T-helper 2 cell treated with Interferon-gamma antibody and Interleukin-4, amounts not matched to agents 5 μg/mL and 100 μg/mL, for 36 hours (primary cell): ENCODE data around the gene CARD9.
A peak's percentile ranks its signal among the peaks of the same experiment; 100 is the strongest.

Source experiments
- DNase-seq: peaks from one replicate; pipeline ENCODE4 v3.0.0; 2021; ENCODE audit warnings: low spot score
- H3K27ac Mint-ChIP-seq: one replicate; pipeline ENCODE4 v1.8.0; 2021; ENCODE audit warnings: mild to moderate bottlenecking, mixed read lengths
- H3K27me3 Mint-ChIP-seq: one replicate; pipeline ENCODE4 v1.8.0; 2021; ENCODE audit warnings: low read depth, mixed read lengths
- H3K36me3 Mint-ChIP-seq: one replicate; pipeline ENCODE4 v1.8.0; 2021; ENCODE audit warnings: low read depth, mixed read lengths
- H3K4me1 Mint-ChIP-seq: one replicate; pipeline ENCODE4 v1.8.0; 2021; ENCODE audit warnings: low read depth, mixed read lengths
- H3K4me3 Mint-ChIP-seq: one replicate; pipeline ENCODE4 v1.8.0; 2022; ENCODE audit warnings: mild to moderate bottlenecking, moderate library complexity, mixed read lengths
- H3K9me3 Mint-ChIP-seq: one replicate; pipeline ENCODE4 v1.8.0; 2021; ENCODE audit warnings: mixed read lengths

Gene CARD9

DNA sequence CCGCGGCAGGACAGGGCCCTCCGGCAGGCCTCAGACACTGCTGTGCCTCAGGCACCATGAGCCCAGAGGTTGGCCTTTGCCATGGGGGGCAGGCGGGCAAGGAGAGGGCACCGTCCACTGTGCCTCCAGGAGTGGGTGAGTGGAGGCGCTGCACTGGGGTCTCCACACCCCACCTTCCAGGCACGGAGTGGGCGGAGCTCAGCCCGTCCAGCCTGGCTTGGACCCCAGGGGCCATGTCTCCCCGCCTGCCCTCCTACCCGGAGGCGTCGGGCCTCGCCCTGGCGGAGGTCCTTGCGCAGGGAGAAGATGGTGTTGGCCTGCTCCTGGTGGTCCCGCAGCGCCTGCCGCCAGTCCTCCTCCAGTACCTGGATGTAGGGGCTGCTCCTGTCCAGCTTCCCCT lies 3.4 kb downstream of the CARD9 start:
- no peaks in the 10 kb centered on the region for H3K36me3 Mint-ChIP-seq
- no peak for DNase-seq
- H3K4me3 Mint-ChIP-seq = no peak overlapping the region
- no peaks in the 10 kb centered on the region for H3K9me3 Mint-ChIP-seq
- H3K4me1 Mint-ChIP-seq = no peaks in the 10 kb centered on the region
- H3K27me3 Mint-ChIP-seq = no peaks in the 10 kb centered on the region
- no peak overlapping the region for H3K27ac Mint-ChIP-seq

DNA sequence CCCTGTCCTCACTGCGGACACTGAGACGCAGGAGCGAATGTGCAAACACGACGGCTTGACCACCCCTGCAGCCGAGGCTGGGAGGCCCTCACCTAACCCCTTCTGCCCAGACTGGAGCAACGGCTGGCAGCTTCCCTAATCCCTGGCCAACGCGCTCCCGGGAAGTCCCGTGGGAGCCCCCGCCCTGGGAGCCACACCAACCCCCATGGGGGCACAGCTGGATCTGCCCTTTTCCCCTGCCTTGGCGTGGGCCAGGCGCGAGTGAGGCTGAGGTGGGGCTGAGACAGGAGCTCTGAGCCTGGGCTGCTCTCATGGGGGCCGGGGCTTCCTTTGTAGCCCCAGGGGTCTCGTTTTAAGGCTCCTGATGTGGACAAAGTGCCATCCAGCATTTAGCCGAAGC lies 5.3 kb downstream of the CARD9 start:
- Mint-ChIP-seq H3K4me3 (no peak overlapping the region), H3K4me1 (no peaks in the 10 kb centered on the region), H3K27ac (no peak overlapping the region), H3K9me3 (no peaks in the 10 kb centered on the region), H3K27me3 (no peaks in the 10 kb centered on the region), H3K36me3 (no peaks in the 10 kb centered on the region)
- DNase-seq = no peak

DNA sequence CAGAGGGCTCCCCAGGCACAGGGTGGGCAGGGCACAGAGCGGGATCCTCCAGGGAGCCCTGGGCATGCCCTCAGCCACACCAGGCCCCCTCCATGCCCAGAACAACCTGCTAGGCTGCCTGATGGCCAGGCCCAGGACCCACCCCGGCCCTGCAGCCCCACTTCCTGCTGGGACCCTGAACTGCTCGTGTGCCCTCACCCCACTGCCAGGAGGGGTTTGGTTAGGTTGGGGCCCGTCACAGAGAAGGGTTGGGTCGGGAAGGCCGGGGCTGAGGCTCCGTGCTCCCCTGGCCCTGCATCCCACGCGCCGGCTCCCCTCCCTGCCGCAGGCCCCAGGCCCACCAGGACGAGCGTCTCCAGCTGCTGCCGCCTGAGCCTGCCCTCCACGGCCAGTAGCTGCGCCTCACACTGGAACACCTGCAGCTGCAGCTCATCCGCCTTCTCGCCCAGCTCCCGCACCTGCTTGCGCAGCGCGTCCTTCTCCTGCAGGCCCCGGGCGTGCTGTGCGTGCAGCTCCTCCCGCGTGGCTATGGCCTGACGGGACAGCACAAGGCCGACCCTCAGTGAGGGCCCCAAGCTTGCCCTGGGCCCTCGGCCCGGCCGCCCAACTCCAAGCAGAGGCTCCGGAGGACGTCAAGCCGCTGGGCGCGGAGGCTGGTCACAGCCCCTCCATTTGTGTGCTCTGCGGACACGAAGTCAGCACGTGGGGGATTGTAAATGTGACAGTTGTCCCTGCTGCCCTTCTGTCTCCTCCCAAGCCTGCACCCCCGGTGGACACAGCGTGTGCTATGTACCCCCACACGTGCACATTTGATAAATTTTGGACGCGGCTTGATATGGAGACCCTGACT lies 5.9 kb downstream of the CARD9 start:
- no peak overlapping the region for H3K4me3 Mint-ChIP-seq
- H3K36me3 Mint-ChIP-seq = no peaks in the 10 kb centered on the region

DNA sequence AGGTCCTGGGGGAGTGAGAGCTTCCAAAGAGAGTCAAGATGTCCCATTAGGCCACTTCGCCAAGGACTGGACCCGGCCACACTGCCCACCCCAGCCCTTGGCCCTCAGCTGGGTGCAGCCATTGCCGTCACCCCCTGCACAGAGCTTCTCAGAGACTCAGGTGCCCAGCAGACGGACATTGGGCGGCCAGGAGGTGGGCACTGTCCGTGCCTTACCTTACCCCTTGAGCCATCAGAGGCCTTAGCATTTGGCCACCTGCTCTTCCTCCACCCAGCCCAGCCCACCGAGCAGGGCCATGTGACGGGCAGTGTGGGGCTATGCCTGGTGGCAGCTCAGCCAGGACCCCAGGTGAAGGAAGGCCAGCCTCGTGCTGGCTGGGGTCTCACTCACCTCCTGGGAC lies 6.6 kb downstream of the CARD9 start:
- no peak for DNase-seq
- H3K9me3 Mint-ChIP-seq = no peaks in the 10 kb centered on the region
- no peak overlapping the region for H3K27ac Mint-ChIP-seq
- H3K36me3 Mint-ChIP-seq = no peaks in the 10 kb centered on the region
- no peak overlapping the region for H3K4me3 Mint-ChIP-seq
- H3K27me3 Mint-ChIP-seq = no peaks in the 10 kb centered on the region
- peaks cover 5% of the 10 kb centered on the region for H3K4me1 Mint-ChIP-seq

More for the DNA sequence above, 5.9 kb downstream of the CARD9 start:
- H3K4me1 Mint-ChIP-seq = peaks cover 4% of the 10 kb centered on the region
- H3K27me3 Mint-ChIP-seq = no peaks in the 10 kb centered on the region
- no peaks in the 10 kb centered on the region for H3K9me3 Mint-ChIP-seq
- H3K27ac Mint-ChIP-seq = no peak overlapping the region
- no peak for DNase-seq

DNA sequence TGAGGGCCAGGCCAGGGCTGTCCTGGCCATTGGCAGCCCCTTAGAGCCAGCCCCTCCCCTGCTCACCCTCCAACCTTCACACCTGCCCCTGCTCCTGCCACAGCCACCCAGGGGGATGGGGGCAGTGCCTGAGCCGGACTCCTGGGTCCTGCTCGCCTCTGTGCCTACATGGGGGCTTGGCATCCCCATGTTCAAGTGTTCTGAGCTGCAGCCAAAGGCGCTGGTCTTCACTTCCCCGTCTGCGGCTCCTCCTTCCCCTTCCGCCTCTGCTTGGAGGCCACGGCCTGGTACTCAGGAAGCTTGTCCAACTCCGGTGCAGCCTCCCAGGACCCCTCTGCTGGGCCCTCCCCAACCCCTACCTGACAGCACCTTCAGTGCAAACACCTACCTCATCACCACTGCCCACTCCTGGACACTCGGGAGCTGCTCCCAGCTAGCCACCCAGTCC lies 7.7 kb downstream of the CARD9 start:
- H3K36me3 Mint-ChIP-seq = no peaks in the 10 kb centered on the region
- no peak for DNase-seq
- peak overlapping the region; percentile 36 for H3K27ac Mint-ChIP-seq
- peaks cover 5% of the 10 kb centered on the region for H3K4me1 Mint-ChIP-seq
- no peak overlapping the region for H3K4me3 Mint-ChIP-seq
- no peaks in the 10 kb centered on the region for H3K27me3 Mint-ChIP-seq
- no peaks in the 10 kb centered on the region for H3K9me3 Mint-ChIP-seq

DNA sequence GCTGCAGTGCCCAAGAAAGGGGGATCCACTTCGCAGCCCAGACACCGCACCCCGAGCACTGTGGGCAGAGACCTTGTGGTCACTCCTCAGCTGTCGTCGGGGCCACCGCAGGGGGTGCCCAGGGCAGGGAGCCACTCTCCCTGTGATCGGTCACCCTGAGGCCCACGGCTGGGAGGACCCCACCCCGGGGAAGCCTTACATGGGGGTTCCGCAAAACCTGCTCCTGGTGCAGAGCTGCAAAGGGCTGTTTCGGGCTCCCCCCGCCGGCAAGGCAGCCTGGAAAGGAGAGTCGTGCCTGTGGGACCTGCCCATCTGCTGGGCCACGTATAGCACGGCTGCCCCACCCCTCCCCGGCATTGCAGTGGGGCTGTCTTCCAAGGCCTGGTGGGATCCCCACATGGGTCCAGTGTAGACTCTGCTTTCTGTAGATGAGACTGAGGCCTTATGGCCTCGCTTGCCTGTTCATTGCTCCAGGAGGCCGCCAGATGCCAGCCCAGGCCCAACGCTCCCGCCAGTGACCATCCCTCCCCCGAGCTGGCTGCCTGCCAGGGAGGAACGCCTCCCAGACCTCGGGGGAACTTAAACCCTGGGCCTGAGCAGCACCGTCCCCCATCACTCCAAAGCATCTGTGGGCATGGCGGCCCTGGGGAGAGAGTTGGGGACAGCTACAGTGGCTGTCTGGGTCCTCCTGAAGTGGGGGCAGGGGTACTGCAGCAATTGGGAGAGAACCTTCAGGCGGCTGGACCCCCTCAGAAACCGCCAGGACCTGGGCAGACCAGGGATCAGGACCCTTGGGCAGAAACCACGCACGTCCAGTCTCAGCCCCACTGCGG lies 8.3 kb downstream of the CARD9 start:
- Mint-ChIP-seq H3K27ac (no peak overlapping the region), H3K36me3 (no peaks in the 10 kb centered on the region), H3K9me3 (no peaks in the 10 kb centered on the region), H3K4me1 (peaks cover 5% of the 10 kb centered on the region), H3K4me3 (no peak overlapping the region), H3K27me3 (no peaks in the 10 kb centered on the region)
- DNase-seq = no peak

DNA sequence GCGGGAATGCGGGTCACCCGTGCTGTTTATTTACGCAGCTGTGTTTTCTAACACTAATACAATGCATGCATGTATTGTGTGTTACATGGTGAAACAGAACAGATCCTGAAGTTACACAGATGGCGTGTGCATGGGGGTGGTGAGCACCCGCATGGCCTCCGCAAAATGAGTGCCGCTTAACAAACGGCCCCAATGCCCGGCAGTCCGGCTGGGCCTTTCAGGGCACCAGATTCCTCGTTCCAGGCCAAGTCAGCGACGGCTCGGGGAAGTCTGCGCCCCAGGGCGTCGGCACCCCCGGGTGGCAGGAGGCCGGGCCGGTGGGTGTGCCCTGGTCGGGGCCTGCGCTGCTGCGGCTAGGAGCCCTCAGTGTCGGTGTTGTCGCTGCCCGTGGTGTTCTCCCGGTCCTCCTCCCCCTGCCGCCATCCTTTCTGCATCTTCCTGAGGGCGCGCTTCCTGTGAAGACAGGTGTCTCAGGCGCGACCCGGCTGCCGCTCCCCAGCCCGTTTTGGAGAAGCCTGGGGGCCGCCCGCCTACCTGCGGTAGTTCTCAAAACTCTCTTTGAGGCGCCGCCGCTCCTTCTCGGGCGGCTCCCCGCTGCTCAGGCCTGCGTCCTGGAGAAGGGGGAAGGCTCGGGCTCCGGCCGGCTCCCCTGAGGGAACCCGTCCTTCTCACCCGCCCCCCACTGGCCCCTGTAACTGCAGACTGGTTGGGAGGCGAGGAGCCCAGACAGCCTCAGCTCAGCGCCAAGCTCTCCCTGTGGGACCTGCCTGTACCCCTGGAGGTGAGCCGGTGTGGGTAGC lies 9.3 kb downstream of the CARD9 start:
- Mint-ChIP-seq H3K4me1 (peaks cover 5% of the 10 kb centered on the region), H3K4me3 (peak overlapping the region; percentile 40), H3K27ac (no peak overlapping the region), H3K27me3 (no peaks in the 10 kb centered on the region), H3K36me3 (no peaks in the 10 kb centered on the region), H3K9me3 (no peaks in the 10 kb centered on the region)
- no peak for DNase-seq

DNA sequence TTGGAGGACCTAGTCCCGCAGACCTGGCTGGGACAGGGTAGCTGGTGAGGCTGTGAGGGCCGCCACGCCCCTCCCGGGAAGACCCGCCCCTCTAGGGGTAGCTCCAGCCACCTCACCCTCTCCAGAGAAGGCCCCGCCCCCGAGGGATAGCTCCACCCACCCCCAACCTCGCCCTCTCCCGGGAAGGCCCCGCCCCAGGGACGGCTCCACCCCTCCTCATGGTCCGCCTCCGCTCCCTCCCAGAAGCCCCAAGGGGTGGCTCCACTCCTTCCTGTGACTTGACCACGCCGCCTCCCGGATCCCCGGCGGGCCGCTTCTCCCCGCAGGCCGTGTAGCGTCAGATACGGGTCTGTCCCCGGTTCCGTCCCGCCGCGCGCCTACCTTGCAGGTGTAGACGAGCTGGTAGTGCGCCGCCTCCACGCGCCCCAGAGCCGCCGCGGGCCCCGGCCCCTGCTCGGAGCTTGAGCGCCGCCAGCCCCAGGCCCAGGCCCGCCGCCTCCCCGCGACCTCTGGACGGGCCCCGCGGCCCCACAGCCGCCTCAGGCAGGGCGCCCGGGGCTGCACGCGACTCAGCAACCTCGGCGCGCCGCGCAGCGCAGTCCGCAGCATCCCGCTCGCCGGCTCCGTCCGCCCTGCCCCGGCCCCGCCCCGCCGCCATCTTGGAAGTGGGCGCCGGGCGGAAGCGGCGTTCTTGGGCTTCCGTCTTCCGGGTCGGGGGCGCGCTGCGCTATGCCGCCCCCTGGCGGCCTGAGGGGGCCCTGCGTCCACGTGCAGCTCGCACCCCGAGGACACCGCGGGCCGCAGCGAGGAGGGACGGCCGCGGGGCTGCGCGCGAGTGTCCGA lies 10.1 kb downstream of the CARD9 start, which contains the start of gene DNLZ:
TSS of gene DNLZ (minus strand) at position 639 of the 843 bp plus-strand sequence. CDS start at position 609, 30 bp downstream.
- Mint-ChIP-seq H3K27ac (peak within 1 kb of the TSS; percentile 88), H3K4me1 (peaks cover 5% of the 10 kb centered on the region), H3K4me3 (peak within 1 kb of the TSS; percentile 84), H3K36me3 (no peaks in the 10 kb centered on the region), H3K27me3 (no peaks in the 10 kb centered on the region), H3K9me3 (no peaks in the 10 kb centered on the region)
- peak; percentile 90 for DNase-seq

DNA sequence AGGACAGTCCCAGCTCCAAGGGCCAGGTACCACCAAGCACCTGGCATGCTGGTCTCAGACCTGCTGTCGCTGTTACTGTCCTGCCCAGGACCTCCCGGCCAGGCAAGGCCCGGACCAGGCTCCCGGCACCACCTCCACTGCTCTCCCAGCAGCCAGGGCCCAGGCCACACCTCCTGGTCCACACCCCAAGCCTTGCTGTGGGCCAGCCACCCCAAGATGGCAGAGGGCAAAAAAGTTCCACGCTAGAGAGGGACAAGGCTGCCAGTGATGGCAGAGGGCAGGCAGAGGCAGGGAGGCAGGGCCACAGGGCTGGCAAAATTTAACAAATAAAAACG lies 11.1 kb downstream of the CARD9 start:
- Mint-ChIP-seq H3K4me1 (peaks cover 5% of the 10 kb centered on the region), H3K9me3 (no peaks in the 10 kb centered on the region), H3K4me3 (no peak overlapping the region), H3K27ac (no peak overlapping the region), H3K27me3 (no peaks in the 10 kb centered on the region), H3K36me3 (no peaks in the 10 kb centered on the region)
- DNase-seq = no peak

DNA sequence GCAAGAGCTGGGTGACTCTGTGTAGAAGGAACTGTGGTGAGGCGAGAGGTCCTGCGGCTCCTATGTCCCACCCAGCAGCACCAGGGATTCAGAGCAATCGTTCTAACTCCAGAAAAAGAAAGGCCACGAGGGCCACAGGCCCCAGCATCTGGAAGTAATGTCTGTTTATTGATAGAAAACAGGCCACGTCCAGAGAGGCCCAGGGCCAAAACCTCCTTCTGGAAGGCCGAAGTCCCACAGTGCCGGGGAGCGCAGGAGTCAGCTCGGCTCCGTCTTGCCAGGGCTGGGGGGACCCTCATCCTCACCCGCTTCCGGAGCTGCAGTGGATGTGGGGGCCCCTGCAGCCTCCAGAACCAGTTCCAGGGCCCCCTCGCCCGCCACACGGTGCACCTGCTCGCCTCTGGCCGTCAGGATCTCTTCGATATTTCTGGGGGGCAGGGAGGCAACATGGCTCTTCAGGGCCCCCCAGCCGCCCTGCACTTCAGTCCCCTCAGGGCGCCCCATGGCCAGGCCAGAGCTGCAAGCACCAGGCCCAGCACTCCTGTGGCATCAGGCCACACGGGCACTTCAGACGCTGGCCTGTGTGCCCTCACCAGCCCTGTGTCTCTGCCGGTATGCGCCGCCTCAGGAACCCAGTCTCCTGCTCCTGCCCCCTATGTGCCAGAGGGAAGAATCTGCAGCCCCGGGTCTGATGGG lies 11.6 kb downstream of the CARD9 start:
- Mint-ChIP-seq H3K4me1 (peaks cover 5% of the 10 kb centered on the region), H3K36me3 (no peaks in the 10 kb centered on the region), H3K4me3 (no peak overlapping the region), H3K9me3 (no peaks in the 10 kb centered on the region), H3K27ac (no peak overlapping the region), H3K27me3 (no peaks in the 10 kb centered on the region)
- no peak for DNase-seq

DNA sequence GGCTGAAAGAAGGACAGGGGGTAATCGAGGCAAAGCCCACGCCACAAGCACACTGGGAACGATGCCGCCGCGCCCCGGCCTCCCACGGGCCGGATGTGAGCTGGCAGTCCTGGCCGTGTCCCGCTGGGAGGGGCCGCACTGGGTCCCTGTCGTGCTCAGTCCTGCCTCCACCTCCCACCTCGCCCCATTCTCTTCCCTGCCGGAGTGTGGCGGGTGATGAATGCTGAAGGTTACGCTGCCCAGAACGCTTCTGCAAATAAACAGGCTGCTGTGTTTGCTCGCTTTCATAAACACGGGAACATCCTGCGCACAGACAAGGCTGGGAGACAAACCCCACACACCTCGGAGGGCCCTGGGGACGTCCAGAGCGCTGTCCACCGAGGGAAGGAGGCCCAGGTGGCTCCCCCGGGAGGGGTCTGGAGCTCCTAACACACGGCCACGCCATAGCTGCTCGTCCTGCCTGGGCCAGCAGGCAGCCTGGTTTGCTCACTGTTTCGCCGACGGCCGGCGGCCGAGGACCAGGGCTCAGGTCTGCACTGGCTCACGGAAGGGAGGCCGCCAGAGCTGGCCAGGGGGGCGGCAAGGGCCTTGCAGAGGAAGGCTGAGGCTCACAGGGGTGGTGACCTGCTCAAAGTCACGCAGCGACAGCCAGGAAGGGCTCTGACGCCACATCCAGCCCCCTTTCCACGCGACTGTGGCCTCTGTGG lies 12.3 kb downstream of the CARD9 start:
- no peak for DNase-seq
- no peak overlapping the region for H3K4me3 Mint-ChIP-seq

More for the DNA sequence above, 12.3 kb downstream of the CARD9 start:
- no peaks in the 10 kb centered on the region for H3K36me3 Mint-ChIP-seq
- no peaks in the 10 kb centered on the region for H3K27me3 Mint-ChIP-seq
- peaks cover 5% of the 10 kb centered on the region for H3K4me1 Mint-ChIP-seq
- H3K27ac Mint-ChIP-seq = no peak overlapping the region
- no peaks in the 10 kb centered on the region for H3K9me3 Mint-ChIP-seq
